GM19372 (cell line): Measurements from ENCODE around the gene PTPRT.

Experiments used
- ATAC-seq: cut with Tn5 transposase; IDR thresholded peaks from one replicate; pipeline ENCODE4 v1.9.1; 2021; ENCODE audit warnings: mild to moderate bottlenecking, low read depth, moderate library complexity; ENCODE audit not compliant: unreplicated experiment

The PTPRT gene

DNA sequence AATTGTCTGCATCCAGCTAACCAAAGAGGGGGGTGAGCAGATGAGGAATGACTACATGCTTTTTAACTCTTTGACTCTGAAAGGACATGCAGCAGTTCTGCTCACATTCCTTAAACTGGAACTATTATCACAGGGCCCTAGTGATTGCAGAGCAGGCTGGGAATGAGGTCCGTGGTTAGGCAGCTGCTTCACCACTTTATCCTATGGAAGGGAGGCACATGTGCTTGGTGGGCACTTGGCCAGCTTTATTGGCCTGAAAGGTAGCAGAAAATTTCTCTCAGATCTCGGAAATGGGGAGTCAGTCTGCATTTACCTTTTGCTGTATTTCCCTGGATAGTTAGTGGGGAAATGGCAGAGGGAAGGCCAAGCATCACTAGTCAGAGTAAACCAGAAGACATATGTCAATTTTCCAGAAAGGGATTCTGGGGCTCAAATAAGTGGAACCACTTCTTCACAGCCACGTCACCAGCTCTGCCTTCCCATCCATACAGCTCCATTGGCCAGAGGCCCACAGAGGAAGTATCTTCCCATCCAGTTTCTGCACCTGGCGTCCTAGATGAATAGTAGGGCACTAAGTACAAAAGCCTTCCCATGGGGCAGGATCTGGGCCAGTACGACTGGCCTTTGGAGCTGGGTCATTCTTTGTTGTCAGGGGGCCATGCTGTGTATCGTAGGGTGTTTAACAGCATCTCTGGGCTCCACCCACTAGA lies 444.8 kb downstream of the PTPRT start:
- ATAC-seq = no peak

DNA sequence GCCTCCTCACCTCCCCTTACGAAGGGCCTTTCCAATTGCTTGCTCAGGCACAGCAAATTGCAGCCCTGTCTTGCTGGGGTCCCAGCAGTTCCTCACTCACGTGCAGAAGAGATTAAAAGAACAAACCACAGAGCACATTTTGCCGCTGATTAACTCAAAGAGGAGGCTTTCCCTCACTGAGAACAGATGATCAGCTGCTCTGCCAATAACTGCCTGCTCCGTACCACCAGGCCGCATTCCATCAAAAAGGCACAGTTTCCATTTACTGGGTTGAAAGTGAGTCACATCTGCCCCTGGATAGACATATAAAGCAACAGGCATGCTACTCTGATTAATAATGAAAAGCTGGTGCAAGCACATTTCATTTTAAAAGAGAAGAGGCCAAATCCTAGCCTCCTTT lies 446.8 kb downstream of the PTPRT start:
- no peak for ATAC-seq

DNA sequence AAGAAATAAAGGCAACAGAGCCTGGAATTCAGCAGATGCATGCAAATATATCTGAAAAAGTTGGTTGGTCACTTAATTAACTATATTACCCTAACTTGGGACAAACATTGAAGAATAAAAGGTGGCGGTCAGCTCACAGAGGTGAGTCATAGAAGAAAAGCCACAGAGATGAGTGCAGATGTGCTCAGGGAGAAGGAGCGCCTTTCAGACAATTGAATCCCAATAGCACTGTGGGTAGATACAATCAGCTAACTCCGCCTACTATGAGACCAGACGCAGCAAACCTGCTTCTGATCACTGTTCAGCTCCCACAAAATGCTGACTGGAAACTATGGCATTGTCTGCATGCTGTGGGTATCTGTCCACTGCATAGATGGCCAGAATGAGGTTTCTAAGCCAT lies 447.8 kb downstream of the PTPRT start:
- ATAC-seq = no peak

DNA sequence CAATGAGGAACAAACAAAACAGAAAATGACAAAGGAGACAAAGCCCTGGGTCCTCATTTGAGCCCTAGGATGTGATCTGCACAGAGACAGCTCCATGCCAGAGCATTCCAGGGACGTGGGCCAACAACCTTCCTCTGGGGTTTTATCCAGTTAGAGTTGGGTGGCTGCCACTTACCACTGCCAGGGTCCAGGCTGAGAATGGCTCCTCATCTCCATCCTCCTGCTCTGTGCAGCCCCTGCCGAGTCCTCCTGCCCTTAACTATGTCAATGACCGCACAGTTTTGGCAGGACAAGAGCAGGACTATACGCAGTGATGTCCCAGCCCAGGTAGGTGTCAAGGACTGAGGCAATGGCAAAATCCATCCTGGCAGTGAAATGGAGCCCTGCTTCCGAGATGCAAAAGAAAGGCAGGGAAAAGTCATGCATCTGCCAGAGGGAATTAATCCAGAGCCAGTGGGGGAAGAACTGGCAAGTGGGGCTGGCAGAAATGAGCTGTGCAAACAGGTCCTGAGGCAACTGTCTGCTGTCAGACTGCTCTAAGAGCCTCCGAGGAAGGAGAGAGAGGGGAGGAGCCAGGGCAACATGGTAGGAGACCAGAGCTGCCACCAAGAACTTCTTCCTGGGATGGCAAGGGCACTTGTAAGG lies 449.4 kb downstream of the PTPRT start:
- ATAC-seq = no peak

DNA sequence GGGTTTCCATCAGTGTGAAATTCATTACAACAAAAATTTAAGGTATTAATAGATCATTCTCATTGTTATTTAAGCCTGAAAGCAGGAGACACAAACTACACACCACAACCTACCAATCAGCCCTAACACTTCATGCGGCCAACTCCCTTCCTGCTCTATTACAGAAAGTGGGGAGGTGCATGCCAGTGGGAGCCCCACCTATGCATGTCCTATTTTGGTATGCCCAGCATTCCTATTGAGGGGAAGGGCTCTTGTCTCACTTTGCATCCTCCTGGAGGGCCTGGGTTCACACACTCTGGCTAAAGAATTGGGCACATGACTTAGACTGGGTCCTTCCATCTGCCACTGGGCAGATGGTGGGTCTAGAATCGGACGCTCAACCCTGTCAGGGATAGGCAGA lies 450.0 kb downstream of the PTPRT start:
- no peak for ATAC-seq

DNA sequence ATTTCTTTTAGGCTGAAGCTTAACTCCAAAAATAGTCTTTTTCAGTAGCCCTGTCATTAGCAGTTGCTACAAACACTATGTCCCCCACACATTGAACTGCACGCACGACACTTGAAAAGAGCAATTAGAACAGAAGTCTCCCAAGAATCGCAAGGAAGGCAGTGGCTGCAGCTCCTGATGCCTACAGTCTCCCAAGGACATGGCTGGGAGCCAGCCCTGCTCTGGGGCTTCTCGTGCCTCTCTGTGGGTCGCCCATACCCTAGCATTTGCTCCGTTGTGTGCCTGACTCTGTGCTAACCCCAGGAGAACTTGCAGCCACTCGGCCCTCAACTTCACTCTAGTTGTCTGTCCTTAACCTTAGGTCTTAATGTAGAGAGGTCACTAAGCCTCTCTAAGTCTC lies 454.2 kb downstream of the PTPRT start:
- ATAC-seq = no peak

DNA sequence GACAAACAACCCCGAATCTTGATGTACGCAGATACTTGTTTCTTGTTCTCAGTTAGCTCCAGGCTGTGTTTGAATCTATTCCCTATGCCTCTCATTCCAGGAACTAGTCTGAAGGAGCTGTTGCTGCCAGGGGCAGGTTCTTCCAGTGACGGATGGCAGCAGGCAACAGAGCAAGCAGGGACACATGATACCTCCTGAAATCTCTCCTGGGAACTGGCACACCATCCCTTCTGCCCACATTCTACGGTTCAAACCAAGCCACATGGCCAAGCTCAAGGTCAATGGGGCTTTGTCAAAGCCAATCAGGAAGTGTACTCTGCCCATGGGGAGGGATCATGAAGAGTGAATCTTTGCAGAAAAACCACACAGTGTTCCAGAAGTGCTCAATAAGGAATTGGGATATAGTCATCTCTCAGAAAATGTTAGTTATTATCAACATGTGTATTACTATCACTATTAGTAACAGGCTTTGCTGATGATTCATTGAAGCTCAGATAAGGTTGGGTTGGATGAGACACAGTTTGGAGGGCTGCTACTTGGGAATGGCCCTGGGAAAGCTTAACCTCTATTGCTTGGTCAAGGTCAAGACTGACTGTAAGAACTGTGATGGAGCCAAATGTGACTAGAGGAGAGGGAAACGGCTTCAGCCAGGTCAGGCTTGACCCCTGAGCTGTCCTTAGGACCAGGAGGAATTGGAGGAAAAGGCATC lies 454.9 kb downstream of the PTPRT start:
- ATAC-seq = no peak

DNA sequence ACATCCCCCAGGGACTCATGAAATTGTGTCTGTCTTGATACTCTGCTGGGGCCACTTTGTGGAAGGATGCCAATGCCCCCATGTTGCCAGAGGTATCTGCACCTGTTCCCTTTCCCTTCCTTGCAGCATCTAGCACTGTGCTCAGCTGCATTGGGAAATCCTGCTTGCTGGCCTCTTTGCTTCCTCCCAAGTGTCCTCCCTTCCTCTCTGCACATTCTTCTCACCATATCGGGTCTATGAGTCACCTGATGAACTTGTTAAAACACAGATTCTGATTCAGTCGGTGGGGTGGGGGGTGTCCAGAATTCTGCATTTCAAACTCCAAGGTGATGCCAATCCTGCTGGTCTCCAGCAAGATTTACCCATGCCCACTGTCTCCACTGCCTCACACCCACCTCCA lies 467.8 kb downstream of the PTPRT start:
- ATAC-seq = no peak

DNA sequence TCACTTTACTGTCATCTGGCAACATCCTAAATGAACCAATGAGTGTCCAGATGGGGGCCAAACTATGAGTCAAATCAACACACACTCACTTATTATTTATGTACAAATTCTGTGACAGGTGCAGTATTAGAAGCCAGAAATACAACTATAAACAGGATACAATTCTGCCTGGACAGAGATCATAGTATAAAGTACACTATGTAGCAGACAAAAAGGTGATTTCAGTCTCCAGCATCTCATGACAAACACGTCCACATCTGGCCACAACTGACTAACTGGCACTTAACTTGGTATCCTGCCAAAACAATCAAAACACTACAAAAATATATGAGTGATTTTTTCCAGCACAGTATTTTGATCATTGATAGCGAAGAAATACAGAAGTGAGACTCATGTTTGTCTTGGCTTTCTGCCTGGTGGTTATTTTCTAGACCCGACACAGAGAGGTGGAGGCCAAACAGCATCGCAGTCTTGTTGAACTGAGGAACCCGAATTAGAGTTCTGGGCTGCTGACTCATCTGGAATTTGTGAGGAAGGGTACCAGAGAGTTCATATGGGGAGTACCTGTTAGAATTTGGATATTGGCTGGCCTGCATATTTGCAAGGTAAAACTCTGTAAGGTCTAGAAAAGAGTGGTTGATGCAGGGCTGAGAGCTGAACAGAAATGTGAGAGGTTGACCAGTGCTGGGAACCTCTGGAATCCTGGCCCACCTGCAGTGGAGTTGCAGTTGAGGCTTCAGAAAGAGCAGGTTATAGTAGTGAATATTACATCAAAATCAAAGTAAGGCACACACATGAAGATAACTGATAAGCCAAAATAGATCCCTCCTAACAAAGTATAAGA lies 475.2 kb downstream of the PTPRT start:
- ATAC-seq = no peak

DNA sequence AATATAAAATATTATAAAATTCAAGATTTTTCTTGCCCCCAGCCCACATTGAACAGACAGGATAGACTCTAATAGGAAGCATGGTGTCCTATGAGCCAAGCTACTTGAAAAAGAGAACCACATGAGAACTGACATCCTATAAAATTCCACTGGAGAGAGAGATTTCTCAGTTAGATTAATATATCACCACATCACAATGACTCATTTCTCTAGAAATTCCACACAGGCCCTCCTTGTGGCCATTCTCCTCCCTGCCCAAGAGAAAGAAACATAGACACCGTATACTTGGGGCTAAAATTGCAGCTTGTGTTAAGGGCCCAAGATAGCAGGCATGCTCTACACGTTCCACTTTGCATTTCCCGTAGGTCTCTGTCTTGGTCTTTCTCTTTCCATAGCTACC lies 481.4 kb downstream of the PTPRT start:
- ATAC-seq = no peak

DNA sequence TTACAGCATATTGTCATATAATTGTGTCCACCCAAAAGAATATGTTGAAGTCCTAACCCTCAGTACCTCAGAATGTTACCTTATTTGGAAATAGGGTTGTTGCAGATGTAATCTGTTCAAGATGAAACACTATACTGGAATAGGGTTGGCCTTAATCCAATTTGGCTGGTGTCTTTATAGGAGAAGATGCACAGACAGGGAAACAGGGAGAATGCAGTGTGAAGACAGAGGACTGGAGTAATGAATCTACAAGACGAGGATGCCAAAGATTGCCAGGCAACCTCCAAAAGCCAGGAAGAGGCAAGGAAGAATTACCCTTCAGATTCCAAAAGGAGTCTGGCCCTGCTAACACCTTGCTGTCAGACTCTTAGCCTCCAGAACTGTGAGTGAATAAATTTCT lies 482.9 kb downstream of the PTPRT start:
- no peak for ATAC-seq

DNA sequence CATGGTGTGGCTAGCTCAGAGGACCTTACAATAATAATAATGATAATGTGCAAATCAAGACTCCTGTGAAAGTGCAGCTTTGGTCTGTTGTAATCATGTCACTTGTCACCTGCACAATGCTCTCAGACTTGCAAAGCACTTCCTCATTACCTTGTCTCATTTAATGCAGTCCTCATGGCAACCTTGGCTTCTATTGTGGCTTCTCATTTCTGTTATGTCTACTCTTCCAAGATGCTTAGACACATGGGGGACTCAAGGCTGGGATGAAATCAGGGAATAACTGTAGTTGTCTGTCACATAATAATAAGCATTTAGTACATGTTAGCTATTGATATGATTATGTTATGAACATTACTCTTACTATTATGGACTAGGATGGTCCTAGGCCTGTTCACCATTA lies 484.2 kb downstream of the PTPRT start:
- ATAC-seq = no peak

DNA sequence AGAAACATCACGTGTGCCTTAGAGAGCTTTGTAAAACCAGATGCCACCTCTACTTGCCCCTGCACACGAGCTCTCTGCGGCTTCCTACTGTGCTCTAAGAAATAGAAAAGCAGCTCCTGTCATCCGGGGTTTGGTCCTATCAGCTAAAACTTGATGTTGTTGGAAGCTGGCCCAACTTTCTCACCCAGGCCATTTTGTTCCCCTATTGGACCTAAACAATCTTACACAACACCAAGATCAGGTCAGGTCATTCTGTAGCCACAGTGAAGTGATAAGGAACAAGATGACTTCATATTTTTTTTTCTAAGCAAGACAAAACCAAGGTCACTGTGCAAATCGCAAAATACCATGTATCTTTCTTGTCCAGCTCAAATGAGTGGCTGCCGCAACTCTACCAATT lies 486.0 kb downstream of the PTPRT start:
- ATAC-seq = no peak

DNA sequence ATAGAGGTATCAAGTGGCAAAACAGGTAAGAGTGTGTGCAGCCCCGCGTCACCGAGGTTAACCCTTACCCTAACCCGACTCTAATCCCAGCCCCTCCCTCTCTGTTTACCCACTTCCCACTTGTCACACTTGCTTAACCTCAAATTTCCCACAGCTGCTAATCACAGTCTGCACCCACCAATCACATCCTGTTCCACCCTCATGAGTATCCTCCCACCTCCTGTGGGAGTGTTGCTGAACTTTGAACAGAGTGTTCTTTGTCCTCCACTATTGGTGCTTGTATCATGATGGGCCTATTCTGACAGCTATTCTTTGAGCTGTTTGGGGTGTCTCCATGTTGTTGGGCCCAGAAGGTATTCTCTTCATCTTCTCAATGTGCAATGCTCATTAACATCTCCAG lies 487.8 kb downstream of the PTPRT start:
- ATAC-seq = no peak

DNA sequence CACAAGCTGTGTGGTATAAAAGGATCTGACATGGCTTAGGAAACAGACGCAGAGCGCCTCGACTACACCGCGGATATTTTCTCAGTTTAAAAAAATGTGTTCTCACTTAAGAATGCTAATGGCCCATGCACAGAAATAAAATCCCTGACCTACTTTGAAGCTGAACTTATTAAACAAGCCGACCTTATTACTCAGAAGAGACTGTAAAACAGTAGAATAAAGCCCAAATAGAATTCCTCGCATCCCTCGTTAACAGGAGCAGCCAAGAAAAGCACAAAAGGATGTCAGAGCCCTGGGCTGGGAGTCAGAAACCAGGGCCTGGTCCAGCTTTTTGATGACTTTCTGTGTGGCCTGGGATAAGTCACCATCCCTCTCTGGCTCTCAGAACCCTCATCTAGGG lies 489.3 kb downstream of the PTPRT start:
- ATAC-seq = no peak

DNA sequence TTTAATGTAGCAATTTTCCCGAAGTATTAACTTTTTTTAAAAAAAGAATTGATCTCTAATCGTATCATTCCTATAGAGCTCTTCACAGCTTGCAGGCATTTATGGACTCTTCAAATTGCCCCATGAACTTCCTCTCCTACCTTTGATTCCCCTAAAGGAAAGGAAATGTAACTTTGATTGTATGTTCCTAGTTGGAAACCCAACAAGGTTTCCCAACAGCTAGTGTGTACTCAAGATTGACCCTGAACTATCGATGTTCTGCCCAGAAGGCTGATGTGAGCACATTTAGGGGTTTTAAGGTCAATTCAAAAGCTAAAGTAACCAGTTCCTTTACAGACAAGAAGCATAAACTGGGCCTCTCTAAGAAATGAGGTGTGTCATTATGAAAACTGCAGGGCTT lies 491.7 kb downstream of the PTPRT start:
- no peak for ATAC-seq

DNA sequence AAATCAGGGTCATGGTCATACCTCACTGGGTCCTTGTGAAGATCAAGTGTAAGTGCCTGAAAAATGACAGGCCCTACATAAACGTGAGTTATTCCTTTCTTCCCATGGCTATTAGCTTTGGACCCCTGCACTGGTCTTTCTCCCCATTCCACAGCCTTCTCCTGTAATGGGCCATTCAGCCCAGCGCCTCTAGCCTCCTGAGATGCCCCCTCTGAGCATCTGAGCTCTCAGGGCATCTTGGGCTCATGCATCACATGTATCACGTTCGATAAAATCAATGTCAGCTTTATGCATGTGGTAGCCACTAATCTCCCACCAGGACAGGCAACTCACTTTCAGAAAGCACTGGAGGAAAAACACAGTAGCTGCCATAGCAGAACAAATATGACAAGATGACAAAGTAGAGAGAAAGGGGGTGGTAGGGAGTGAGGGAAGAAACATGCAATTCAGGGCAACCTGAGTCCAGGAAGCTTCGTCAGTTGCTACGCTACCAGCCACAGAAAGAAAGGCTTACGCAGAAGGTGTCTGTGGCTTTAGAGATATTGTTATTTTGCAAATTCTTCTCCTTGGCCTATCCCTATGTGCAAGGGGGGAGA lies 498.8 kb downstream of the PTPRT start:
- ATAC-seq = no peak

DNA sequence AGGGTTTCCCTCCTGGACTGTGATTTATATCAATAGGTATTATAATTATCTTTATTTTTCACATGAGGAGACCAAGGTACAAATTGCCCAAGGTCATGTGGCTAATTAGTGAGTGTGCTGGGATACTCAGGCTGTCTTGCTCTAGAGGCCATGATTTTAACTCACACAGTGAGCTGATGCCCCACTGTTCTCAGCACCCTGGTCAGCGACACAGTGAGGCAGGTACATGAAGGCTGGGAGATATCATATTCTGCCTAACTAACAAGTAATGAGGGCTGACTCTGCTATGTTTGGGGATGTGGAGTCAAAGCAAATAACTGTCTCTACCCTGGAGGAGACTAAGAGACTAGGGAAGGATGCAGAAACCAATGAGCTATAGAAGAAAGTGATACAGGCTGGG lies 501.1 kb downstream of the PTPRT start:
- no peak for ATAC-seq

DNA sequence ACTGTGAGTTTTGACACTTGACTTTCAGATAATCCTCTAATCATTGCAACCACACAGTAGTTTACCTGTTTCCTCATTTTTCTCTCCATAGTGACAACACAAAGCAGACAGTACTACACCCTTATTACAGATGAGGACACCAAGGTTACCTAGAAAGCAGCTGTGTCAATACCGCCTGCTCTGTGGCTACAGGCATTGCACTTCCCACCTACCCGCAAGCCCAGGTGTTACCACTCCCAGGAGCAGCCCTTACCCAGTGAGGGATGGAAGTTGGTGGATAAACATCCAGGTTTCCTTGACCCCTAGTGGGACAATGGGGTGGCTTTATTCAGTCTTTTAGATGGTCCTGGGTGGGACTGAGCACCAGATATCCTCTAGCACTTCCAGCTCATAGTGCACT lies 503.6 kb downstream of the PTPRT start:
- no peak for ATAC-seq

DNA sequence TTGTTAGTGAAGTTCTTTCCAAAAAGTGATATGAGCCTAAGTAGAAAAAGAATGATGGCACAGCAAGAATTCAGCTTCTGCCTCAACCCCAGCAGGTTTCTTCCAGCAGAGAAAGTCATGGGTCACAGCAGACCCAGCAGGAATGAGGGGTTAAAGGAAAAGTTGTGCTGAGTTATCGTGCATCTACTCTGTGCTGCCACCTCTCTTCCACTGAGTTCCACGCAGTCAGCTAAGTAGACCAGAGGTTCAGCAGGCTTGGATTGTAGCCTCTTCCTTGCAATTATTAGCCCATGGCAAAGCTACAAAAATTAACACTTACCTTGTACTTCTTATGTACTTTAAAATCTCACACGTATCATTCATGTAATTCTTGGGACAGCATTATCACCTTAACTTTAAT lies 510.8 kb downstream of the PTPRT start:
- ATAC-seq = no peak

DNA sequence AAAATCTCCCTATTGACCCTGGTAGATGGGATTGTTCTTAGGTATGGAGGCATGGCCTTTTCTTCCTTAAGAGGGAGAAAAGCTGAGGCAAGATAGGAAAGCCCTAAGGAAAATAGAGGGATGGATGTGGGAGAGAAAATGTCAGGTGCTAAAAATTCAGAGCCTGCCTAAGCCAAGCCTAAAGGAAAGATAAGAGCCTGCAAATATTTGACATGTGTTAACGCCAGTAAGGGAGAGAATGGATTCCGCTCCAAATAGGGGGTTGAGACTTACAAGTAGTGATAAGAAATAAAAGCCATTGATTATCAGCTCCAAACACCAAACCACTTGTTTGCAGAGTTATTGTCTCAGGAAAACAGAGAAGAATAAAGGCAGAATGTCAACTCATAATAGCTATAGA lies 533.6 kb downstream of the PTPRT start:
- ATAC-seq = no peak
